Sigmoid colon (tissue), 7 donors: ENCODE results near the gene CTNS. TPM values are rescaled to one million over a fixed set of nuclear protein-coding genes. Genes with fewer than 3 reads are reported as not detected.

Source experiments
- DNase-seq: peaks from one replicate; pipeline ENCODE4 v3.0.0-alpha.2; 2019
- H3K27ac ChIP-seq, 4 donors: fragments of 200-600 bp; sonication (generic); one replicate each; pipeline ENCODE4 v1.5.1; 2016 to 2019; ENCODE audit warnings: mild to moderate bottlenecking in 1 of 4
- H3K27me3 ChIP-seq, 3 donors: fragments of 200-600 bp; sonication (generic); one replicate each; pipeline ENCODE4 v1.5.1; 2019; ENCODE audit warnings: mild to moderate bottlenecking in 1 of 3
- H3K36me3 ChIP-seq, 4 donors: fragments of 200-600 bp; sonication (generic); one replicate each; pipeline ENCODE4 v1.5.1; 2016 to 2019
- H3K4me1 ChIP-seq, 4 donors: fragments of 200-600 bp; sonication (generic); one replicate each; pipeline ENCODE4 v1.5.1; 2017 to 2019
- H3K4me3 ChIP-seq, 4 donors: fragments of 200-600 bp; sonication (generic); one replicate each; pipeline ENCODE4 v1.5.1; 2017 to 2019; ENCODE audit warnings: mild to moderate bottlenecking in 2 of 4, moderate library complexity in 1 of 4
- H3K9me3 ChIP-seq, 4 donors: fragments of 200-600 bp in 3 of 4; sonication (generic) in 3 of 4; one replicate each; pipeline versions ENCODE4 v1.5.1 to v1.6.1; 2013 to 2019
- EP300 ChIP-seq, 4 donors: sonication (generic); formaldehyde crosslinking; IDR thresholded peaks; one replicate each; pipeline ENCODE4 v1.6.1; 2017; ENCODE audit warnings: antibody characterized with exemption in 4 of 4
- POLR2A ChIP-seq, 2 donors: fragments of 450-650 bp; IDR thresholded peaks; one replicate each; pipeline ENCODE4 v1.6.1; 2016; ENCODE audit warnings: antibody characterized with exemption in 2 of 2, mild to moderate bottlenecking in 2 of 2, moderate library complexity in 2 of 2
- POLR2AphosphoS5 ChIP-seq, 4 donors: sonication (generic); formaldehyde crosslinking; IDR thresholded peaks; one replicate each; pipeline ENCODE4 v1.6.1; 2017; ENCODE audit warnings: antibody characterized with exemption in 4 of 4
- WGBS, 2 donors: extraction: QIAGEN DNeasy Blood & Tissue Kit; methylation state at CpG; one replicate each; pipeline ENCODE4 v1.1.7; 2013; 5-methylcytosine and 5-hydroxymethylcytosine counted together
- intact Hi-C: fragments of 100-400 bp; cut with DNase I; formaldehyde crosslinking; loops from one replicate; pipeline ENCODE4 v1.15.1; 2023
- polyA plus RNA-seq, 3 donors: library from polyadenylated mRNA; stranded (reverse); fragments of 200-250 nt; gene quantifications; one replicate each; pipeline ENCODE4 v1.2.3, GENCODE V29; 2013
- total RNA-seq, 4 donors: library from RNA; depleted of rRNA; stranded (reverse); fragments of >200 nt; gene quantifications; one replicate each; pipeline ENCODE4 v1.1.0, GENCODE V29; 2016
- TF ChIP-seq, protein P1 (sequence below), 4 experiments: fragments of 450-650 bp in 3 of 4; fragments of 200-600 bp in 1 of 4; IDR thresholded peaks; one replicate each; pipeline ENCODE4 v1.5.1; 2016 to 2019; ENCODE audit warnings: antibody characterized with exemption in 4 of 4, mild to moderate bottlenecking in 3 of 4, moderate library complexity in 2 of 4
- donor health status: healthy with polysubstance abuse.
- donor health status: Bipolar disorder and iron deficiency.
- donor health status: healthy.

Gene CTNS
- total and polyA plus RNA-seq, 7 donors: 1.8 to 26.0 (median 13.3) TPM

DNA sequence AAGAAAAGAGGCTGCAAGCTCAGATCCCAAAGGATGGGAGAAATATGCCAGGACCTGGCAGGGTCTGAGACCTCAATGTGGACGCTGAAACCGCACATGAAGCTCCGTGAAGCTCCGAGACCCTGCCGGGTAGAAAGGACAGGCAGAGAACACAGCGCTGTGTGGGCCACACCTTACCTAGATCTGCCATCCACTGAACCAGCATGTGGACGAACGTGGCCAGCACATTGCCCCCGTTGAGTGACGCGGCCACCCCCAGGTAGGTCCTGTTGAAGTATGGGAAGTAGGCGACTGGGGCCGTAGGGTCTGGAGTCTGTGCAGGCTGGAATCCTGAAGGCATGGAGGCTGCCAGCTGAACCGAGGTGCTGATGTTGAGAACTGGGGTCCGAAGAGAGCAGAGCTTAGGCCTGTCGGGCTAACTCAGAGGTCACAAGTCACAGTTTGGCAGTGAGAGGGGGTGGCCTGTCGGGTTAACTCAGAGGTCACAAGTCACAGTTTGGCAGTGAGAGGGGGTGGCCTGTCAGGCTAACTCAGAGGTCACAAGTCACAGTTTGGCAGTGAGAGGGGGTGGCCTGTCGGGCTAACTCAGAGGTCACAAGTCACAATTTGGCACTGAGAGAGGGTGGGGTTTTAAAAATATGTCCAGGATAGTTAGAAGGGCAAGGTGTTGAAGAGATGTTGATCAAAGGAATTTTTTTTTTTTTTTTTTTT lies 21.2 kb upstream of the CTNS start:
- H3K36me3 ChIP-seq: peaks cover 6 to 93% (median 28%) of the 10 kb centered on the region in 4 donors

DNA sequence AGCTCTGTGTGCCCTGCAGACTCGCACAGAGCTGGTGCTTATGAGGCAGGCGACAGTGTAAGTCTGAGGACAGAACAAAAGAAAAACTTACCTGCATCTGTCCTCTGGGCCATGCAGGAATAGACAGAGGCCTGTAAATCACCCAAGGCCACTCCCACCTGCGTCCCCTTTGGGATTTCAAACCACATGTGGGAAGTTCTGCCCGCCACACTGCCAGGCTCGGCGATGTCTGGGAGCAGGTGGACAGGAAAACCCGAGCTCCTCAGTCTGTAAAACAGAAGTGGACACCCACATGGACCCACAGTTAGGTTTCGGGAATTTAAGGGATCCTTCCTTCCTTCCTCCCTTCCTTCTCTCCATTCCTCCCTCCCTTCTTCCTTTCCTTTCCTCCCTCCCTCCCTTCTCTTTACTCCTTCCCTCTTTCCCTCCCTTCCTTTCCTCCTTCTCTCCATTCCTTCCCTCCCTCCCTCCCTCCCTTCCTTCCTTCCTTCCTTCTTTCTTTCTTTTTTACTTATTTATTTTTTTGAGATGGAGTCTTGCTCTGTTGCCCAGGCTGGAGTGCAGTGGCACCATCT lies 15.3 kb upstream of the CTNS start:
- H3K4me1 ChIP-seq: no peaks in the 10 kb centered on the region
- H3K36me3 ChIP-seq: peaks cover 17 to 95% (median 39%) of the 10 kb centered on the region in 4 donors
- H3K9me3 ChIP-seq: no peaks in the 10 kb centered on the region
- intact Hi-C loops: no loop called here
- H3K27ac ChIP-seq: no peak overlapping the region
- H3K27me3 ChIP-seq: no peaks in the 10 kb centered on the region
- no peak overlapping the region for H3K4me3 ChIP-seq
- WGBS, 2 donors: 95% methylated on average over 8 of the region's 8 CpGs
- no peak for DNase-seq
- TF ChIP-seq POLR2A (IDR thresholded peaks at IDR 0.05) (no peak), EP300 (IDR thresholded peaks at IDR 0.05) (no peak), POLR2AphosphoS5 (IDR thresholded peaks at IDR 0.05) (no peak)
- TF ChIP-seq, protein P1, sequence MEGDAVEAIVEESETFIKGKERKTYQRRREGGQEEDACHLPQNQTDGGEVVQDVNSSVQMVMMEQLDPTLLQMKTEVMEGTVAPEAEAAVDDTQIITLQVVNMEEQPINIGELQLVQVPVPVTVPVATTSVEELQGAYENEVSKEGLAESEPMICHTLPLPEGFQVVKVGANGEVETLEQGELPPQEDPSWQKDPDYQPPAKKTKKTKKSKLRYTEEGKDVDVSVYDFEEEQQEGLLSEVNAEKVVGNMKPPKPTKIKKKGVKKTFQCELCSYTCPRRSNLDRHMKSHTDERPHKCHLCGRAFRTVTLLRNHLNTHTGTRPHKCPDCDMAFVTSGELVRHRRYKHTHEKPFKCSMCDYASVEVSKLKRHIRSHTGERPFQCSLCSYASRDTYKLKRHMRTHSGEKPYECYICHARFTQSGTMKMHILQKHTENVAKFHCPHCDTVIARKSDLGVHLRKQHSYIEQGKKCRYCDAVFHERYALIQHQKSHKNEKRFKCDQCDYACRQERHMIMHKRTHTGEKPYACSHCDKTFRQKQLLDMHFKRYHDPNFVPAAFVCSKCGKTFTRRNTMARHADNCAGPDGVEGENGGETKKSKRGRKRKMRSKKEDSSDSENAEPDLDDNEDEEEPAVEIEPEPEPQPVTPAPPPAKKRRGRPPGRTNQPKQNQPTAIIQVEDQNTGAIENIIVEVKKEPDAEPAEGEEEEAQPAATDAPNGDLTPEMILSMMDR (IDR thresholded peaks at IDR 0.05): no peak

More for the DNA sequence above, 21.2 kb upstream of the CTNS start:
- Histone ChIP-seq H3K9me3 (no peaks in the 10 kb centered on the region), H3K27me3 (no peaks in the 10 kb centered on the region), H3K4me3 (no peak overlapping the region), H3K4me1 (no peaks in the 10 kb centered on the region), H3K27ac (no peak overlapping the region)
- DNase-seq: no peak
- 97 to 98% methylated on average over 18 of the region's 18 CpGs for WGBS, 2 donors
- no peak for TF ChIP-seq EP300 (IDR thresholded peaks at IDR 0.05)
- no peak for TF ChIP-seq POLR2AphosphoS5 (IDR thresholded peaks at IDR 0.05)
- TF ChIP-seq, protein P1 (IDR thresholded peaks at IDR 0.05): no peak
- TF ChIP-seq POLR2A (IDR thresholded peaks at IDR 0.05): no peak
- intact Hi-C loops: no loop called here

DNA sequence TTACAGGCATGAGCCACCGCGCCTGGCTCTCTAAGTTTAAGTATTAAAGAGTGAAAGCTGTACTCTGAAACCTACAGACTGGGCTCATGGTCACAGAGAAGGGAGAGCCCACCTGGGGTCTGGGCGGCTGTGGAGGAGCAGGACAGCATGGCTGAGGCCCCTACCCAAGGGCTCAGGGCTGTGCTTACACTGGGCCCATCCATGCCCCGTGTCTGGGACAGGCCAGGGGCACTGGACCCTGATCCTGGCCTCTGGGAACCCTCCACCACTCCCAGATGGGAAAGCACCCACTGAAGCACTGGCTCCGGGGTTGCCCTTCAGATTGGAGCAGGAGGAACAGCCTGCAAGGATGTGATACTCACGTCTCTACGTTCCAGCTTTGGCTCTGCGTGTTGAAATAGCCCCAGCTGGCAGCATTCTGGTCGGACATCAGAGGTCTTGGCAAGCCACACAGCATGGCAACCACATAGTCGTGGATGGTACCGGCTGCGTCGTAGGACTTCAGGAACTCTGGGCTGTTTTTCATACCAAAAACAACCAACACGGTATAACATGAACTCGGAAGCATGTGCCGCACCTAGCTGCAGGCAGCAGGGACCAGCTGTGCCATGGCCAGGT lies 13.5 kb upstream of the CTNS start:
- H3K27me3 ChIP-seq: no peaks in the 10 kb centered on the region
- H3K27ac ChIP-seq: no peak overlapping the region
- H3K9me3 ChIP-seq: no peaks in the 10 kb centered on the region
- no peak overlapping the region for H3K4me3 ChIP-seq
- TF ChIP-seq, protein P1 (IDR thresholded peaks at IDR 0.05): no peak
- TF ChIP-seq POLR2A (IDR thresholded peaks at IDR 0.05) (no peak), POLR2AphosphoS5 (IDR thresholded peaks at IDR 0.05) (no peak), EP300 (IDR thresholded peaks at IDR 0.05) (no peak)
- intact Hi-C loops: no loop called here
- no peak for DNase-seq
- H3K4me1 ChIP-seq: no peaks in the 10 kb centered on the region
- WGBS, 2 donors: 97% methylated on average over 16 of the region's 16 CpGs
- H3K36me3 ChIP-seq: peaks cover 11 to 92% (median 35%) of the 10 kb centered on the region in 4 donors

DNA sequence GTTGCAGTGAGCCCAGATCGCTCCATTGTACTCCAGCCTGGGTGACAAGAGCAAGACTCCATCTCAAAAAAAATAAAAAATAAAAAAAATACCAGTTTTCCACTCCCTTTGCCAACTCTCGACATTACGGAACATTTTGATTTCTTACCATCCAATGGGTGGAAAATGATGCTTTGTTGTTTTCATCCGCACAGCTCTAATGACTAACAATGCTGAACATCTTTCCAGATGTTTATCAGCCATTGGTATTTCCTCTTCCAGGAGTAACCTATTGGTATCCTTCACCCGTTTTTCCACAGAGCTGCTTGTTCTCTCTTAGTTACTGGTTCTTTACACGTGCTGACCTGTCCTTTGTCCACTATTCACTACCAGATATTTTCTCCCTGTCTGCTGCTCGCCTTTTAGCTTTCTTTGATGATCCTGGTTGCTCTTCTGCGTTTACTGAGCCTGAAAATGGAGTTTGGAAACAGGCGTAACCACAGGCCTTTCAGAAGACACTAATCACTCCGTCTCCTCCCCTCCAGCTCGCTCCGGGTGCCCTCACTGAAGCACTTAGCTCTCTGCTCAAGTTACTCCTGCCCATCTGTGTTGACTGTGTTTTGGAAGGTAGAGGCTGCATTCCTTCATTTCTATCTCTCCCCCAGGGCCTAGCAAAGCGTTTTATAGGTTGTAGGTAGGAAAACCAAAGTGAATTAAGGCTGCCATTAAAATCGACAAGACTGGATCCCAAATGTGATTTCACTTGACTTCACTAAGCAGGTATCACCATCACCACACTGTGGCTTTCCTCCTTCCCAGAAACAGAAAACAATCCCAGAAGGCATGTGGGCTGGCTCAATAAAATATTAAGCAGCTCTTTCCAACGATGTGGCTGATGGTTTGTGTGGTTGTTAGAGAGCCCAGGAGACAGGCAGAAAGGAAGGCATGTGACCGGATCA lies 9.5 kb upstream of the CTNS start:
- Histone ChIP-seq H3K4me1 (no peaks in the 10 kb centered on the region), H3K27me3 (no peaks in the 10 kb centered on the region), H3K36me3 (peaks cover 16 to 81% (median 30%) of the 10 kb centered on the region in 4 donors), H3K4me3 (no peak overlapping the region), H3K9me3 (no peaks in the 10 kb centered on the region), H3K27ac (no peak overlapping the region)
- intact Hi-C loops: no loop called here
- DNase-seq: no peak
- WGBS, 2 donors: 76 to 89% methylated on average over 16 of the region's 16 CpGs
- TF ChIP-seq EP300 (IDR thresholded peaks at IDR 0.05) (no peak), POLR2A (IDR thresholded peaks at IDR 0.05) (no peak), POLR2AphosphoS5 (IDR thresholded peaks at IDR 0.05) (no peak)
- TF ChIP-seq, protein P1 (IDR thresholded peaks at IDR 0.05): no peak
